ENCODE measurements around the gene HADH. TPM values are rescaled to one million over a fixed set of nuclear protein-coding genes. Genes with fewer than 3 reads are reported as not detected.

The HADH gene
- total and polyA plus RNA-seq, 4 donors, result 27.5 to 140 (median 94.3) TPM

GRCh38 chr4:108047199-108047598, 57.5 kb downstream of the HADH start (continued):
- TF ChIP-seq, protein P1, sequence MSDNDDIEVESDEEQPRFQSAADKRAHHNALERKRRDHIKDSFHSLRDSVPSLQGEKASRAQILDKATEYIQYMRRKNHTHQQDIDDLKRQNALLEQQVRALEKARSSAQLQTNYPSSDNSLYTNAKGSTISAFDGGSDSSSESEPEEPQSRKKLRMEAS (IDR thresholded peaks at IDR 0.05), result no peak
- TF ChIP-seq RXRA (IDR thresholded peaks at IDR 0.05) (no peak), FOXA1 (IDR thresholded peaks at IDR 0.05) (no peak), NR2F2 (IDR thresholded peaks at IDR 0.05) (no peak)

- no peak overlapping the region for H3K9ac ChIP-seq (ENCODE audit: low read depth in 1 of 2, low read length in 2 of 2)
- H3K4me3 ChIP-seq (ENCODE audit: low read depth in 1 of 3, low read length in 3 of 3), result no peak overlapping the region
- no peak overlapping the region for H3K27ac ChIP-seq (ENCODE audit: low read depth in 1 of 2, low read length in 2 of 2)
- WGBS, result 93% methylated on average over 6 of the region's 6 CpGs
- no peaks in the 10 kb centered on the region for H3K9me3 ChIP-seq (ENCODE audit: control insufficient read depth in 4 of 4, low read length in 3 of 4)
- H3K36me3 ChIP-seq (ENCODE audit: control insufficient read depth in 4 of 4, insufficient read depth in 3 of 4, low read depth in 1 of 4, low read length in 3 of 4), result peaks cover 0 to 1% (median 0%) of the 10 kb centered on the region in 4 donors
- H3K4me1 ChIP-seq (ENCODE audit: control insufficient read depth in 4 of 4, insufficient read depth in 4 of 4, low read length in 3 of 4), result no peaks in the 10 kb centered on the region
- no peaks in the 10 kb centered on the region for H3K27me3 ChIP-seq (ENCODE audit: control insufficient read depth in 4 of 4, insufficient read depth in 4 of 4, low read length in 3 of 4)
- no peak for DNase-seq (ENCODE audit: low spot score)
- TF ChIP-seq FOXA1 (IDR thresholded peaks at IDR 0.05) (no peak), RAD21 (IDR thresholded peaks at IDR 0.05) (no peak), EGR1 (IDR thresholded peaks at IDR 0.05; ENCODE audit: low read depth in 2 of 2) (no peak), NR2F2 (IDR thresholded peaks at IDR 0.05) (no peak), GABPA (IDR thresholded peaks at IDR 0.05 in 1 of 2, conservative IDR thresholded peaks at IDR 0.05 in 1 of 2) (no peak), HNF4G (IDR thresholded peaks at IDR 0.05) (no peak), FOXA2 (IDR thresholded peaks at IDR 0.05) (no peak), SP1 (IDR thresholded peaks at IDR 0.05) (no peak)
- TF ChIP-seq, protein P1 (IDR thresholded peaks at IDR 0.05), result no peak
- TF ChIP-seq, protein P2, sequence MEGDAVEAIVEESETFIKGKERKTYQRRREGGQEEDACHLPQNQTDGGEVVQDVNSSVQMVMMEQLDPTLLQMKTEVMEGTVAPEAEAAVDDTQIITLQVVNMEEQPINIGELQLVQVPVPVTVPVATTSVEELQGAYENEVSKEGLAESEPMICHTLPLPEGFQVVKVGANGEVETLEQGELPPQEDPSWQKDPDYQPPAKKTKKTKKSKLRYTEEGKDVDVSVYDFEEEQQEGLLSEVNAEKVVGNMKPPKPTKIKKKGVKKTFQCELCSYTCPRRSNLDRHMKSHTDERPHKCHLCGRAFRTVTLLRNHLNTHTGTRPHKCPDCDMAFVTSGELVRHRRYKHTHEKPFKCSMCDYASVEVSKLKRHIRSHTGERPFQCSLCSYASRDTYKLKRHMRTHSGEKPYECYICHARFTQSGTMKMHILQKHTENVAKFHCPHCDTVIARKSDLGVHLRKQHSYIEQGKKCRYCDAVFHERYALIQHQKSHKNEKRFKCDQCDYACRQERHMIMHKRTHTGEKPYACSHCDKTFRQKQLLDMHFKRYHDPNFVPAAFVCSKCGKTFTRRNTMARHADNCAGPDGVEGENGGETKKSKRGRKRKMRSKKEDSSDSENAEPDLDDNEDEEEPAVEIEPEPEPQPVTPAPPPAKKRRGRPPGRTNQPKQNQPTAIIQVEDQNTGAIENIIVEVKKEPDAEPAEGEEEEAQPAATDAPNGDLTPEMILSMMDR (IDR thresholded peaks at IDR 0.05; ENCODE audit: low read depth, low read length, missing input control), result no peak
- TF ChIP-seq, protein P3, sequence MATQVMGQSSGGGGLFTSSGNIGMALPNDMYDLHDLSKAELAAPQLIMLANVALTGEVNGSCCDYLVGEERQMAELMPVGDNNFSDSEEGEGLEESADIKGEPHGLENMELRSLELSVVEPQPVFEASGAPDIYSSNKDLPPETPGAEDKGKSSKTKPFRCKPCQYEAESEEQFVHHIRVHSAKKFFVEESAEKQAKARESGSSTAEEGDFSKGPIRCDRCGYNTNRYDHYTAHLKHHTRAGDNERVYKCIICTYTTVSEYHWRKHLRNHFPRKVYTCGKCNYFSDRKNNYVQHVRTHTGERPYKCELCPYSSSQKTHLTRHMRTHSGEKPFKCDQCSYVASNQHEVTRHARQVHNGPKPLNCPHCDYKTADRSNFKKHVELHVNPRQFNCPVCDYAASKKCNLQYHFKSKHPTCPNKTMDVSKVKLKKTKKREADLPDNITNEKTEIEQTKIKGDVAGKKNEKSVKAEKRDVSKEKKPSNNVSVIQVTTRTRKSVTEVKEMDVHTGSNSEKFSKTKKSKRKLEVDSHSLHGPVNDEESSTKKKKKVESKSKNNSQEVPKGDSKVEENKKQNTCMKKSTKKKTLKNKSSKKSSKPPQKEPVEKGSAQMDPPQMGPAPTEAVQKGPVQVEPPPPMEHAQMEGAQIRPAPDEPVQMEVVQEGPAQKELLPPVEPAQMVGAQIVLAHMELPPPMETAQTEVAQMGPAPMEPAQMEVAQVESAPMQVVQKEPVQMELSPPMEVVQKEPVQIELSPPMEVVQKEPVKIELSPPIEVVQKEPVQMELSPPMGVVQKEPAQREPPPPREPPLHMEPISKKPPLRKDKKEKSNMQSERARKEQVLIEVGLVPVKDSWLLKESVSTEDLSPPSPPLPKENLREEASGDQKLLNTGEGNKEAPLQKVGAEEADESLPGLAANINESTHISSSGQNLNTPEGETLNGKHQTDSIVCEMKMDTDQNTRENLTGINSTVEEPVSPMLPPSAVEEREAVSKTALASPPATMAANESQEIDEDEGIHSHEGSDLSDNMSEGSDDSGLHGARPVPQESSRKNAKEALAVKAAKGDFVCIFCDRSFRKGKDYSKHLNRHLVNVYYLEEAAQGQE (IDR thresholded peaks at IDR 0.05), result no peak
Observed at GRCh38 chr4:108048157-108048556, 58.5 kb downstream of the HADH start.

GRCh38 chr4:108048997-108049396, 59.3 kb downstream of the HADH start:
- DNase-seq (ENCODE audit: low spot score), result no peak
- 95% methylated on average over 7 of the region's 7 CpGs for WGBS
- Histone ChIP-seq H3K4me3 (ENCODE audit: low read depth in 1 of 3, low read length in 3 of 3) (no peak overlapping the region), H3K36me3 (ENCODE audit: control insufficient read depth in 4 of 4, insufficient read depth in 3 of 4, low read depth in 1 of 4, low read length in 3 of 4) (peaks cover 0 to 1% (median 0%) of the 10 kb centered on the region in 4 donors), H3K27me3 (ENCODE audit: control insufficient read depth in 4 of 4, insufficient read depth in 4 of 4, low read length in 3 of 4) (no peaks in the 10 kb centered on the region), H3K4me1 (ENCODE audit: control insufficient read depth in 4 of 4, insufficient read depth in 4 of 4, low read length in 3 of 4) (no peaks in the 10 kb centered on the region), H3K9ac (ENCODE audit: low read depth in 1 of 2, low read length in 2 of 2) (no peak overlapping the region), H3K9me3 (ENCODE audit: control insufficient read depth in 4 of 4, low read length in 3 of 4) (no peaks in the 10 kb centered on the region), H3K27ac (ENCODE audit: low read depth in 1 of 2, low read length in 2 of 2) (no peak overlapping the region)
- TF ChIP-seq FOXA1 (IDR thresholded peaks at IDR 0.05), result no peak
- TF ChIP-seq HNF4G (IDR thresholded peaks at IDR 0.05), result no peak
- TF ChIP-seq YY1 (IDR thresholded peaks at IDR 0.05), result no peak
- TF ChIP-seq, protein P3 (IDR thresholded peaks at IDR 0.05), result no peak
- TF ChIP-seq RXRA (IDR thresholded peaks at IDR 0.05), result no peak
- TF ChIP-seq, protein P4, sequence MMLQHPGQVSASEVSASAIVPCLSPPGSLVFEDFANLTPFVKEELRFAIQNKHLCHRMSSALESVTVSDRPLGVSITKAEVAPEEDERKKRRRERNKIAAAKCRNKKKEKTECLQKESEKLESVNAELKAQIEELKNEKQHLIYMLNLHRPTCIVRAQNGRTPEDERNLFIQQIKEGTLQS (IDR thresholded peaks at IDR 0.05), result no peak
- TF ChIP-seq, protein P1 (IDR thresholded peaks at IDR 0.05), result no peak
- no peak for TF ChIP-seq EGR1 (IDR thresholded peaks at IDR 0.05; ENCODE audit: low read depth in 2 of 2)
- TF ChIP-seq, protein P5, sequence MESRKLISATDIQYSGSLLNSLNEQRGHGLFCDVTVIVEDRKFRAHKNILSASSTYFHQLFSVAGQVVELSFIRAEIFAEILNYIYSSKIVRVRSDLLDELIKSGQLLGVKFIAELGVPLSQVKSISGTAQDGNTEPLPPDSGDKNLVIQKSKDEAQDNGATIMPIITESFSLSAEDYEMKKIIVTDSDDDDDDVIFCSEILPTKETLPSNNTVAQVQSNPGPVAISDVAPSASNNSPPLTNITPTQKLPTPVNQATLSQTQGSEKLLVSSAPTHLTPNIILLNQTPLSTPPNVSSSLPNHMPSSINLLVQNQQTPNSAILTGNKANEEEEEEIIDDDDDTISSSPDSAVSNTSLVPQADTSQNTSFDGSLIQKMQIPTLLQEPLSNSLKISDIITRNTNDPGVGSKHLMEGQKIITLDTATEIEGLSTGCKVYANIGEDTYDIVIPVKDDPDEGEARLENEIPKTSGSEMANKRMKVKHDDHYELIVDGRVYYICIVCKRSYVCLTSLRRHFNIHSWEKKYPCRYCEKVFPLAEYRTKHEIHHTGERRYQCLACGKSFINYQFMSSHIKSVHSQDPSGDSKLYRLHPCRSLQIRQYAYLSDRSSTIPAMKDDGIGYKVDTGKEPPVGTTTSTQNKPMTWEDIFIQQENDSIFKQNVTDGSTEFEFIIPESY (IDR thresholded peaks at IDR 0.05), result no peak
- TF ChIP-seq TAF1 (conservative IDR thresholded peaks at IDR 0.05), result no peak
- no peak for TF ChIP-seq FOXA2 (IDR thresholded peaks at IDR 0.05)
- no peak for TF ChIP-seq HNF4A (conservative IDR thresholded peaks at IDR 0.05)

Data from liver (tissue), 9 donors.